ENCODE measurements around the gene CCNY. TPM values are rescaled to one million over a fixed set of nuclear protein-coding genes. Genes with fewer than 3 reads are reported as not detected.

CCNY gene
- total RNA-seq, 1 experiment from 2014 or later, result 53.3 TPM

DNA sequence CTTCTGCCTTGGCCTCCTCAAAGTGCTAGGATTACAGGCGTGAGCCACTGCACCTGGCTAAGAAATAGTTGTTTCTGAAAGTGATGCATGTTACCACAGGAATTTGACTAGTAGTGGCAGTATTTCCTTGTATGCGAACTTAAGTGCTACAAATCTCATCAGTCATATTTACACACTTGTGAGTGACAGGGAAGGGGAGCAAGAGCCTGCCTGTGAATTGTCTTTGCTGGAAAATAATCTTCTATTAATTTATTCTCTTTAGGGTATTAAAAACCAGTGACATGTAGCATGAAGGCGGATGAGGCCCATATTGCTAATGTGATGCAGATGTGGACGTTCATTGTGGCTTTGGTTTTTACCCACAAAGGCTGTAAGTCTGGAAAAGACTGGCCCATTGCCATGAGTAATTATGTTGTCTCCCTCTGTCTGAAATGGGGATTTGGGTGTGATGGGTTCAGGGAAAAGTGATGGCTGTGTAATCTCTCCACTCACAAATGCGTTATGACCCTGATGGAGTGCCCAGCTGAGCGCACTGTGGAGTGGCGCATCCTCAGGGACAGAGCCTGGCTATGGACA is 97.6 kb downstream of the CCNY start:
- ATAC-seq, result no peak
- TF ChIP-seq ZNF671 (CRISPR knock-in tag; IDR thresholded peaks at IDR 0.05) (no peak), OVOL2 (CRISPR knock-in tag; IDR thresholded peaks at IDR 0.05; ENCODE audit: borderline replicate concordance) (no peak), ZNF416 (CRISPR knock-in tag; IDR thresholded peaks at IDR 0.05) (no peak), USF2 (CRISPR knock-in tag; IDR thresholded peaks at IDR 0.05) (no peak), AFF4 (CRISPR knock-in tag; IDR thresholded peaks at IDR 0.05; ENCODE audit: borderline replicate concordance) (no peak), ZBTB43 (CRISPR knock-in tag; IDR thresholded peaks at IDR 0.05) (no peak), TCF7 (CRISPR knock-in tag; IDR thresholded peaks at IDR 0.05; ENCODE audit: low read depth) (no peak), USF1 (CRISPR knock-in tag; IDR thresholded peaks at IDR 0.05) (no peak), ESRRA (CRISPR knock-in tag; IDR thresholded peaks at IDR 0.05; ENCODE audit: borderline replicate concordance) (no peak)
- TF ChIP-seq, protein P1, sequence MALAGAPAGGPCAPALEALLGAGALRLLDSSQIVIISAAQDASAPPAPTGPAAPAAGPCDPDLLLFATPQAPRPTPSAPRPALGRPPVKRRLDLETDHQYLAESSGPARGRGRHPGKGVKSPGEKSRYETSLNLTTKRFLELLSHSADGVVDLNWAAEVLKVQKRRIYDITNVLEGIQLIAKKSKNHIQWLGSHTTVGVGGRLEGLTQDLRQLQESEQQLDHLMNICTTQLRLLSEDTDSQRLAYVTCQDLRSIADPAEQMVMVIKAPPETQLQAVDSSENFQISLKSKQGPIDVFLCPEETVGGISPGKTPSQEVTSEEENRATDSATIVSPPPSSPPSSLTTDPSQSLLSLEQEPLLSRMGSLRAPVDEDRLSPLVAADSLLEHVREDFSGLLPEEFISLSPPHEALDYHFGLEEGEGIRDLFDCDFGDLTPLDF (CRISPR knock-in tag; IDR thresholded peaks at IDR 0.05), result no peak
- TF ChIP-seq, protein P2, sequence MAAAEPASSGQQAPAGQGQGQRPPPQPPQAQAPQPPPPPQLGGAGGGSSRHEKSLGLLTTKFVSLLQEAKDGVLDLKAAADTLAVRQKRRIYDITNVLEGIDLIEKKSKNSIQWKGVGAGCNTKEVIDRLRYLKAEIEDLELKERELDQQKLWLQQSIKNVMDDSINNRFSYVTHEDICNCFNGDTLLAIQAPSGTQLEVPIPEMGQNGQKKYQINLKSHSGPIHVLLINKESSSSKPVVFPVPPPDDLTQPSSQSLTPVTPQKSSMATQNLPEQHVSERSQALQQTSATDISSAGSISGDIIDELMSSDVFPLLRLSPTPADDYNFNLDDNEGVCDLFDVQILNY (CRISPR knock-in tag; IDR thresholded peaks at IDR 0.05), result no peak
- Mint-ChIP-seq H3K36me3 (no peaks in the 10 kb centered on the region), H3K4me3 (no peak overlapping the region), H3K4me1 (peaks cover 21% of the 10 kb centered on the region), H3K27ac (no peak overlapping the region), H3K27me3 (ENCODE audit: low read depth) (no peaks in the 10 kb centered on the region), H3K9me3 (no peaks in the 10 kb centered on the region; the same call in 1 of the 2 replicates)
- CTCF ChIA-PET, result no interaction called here
- DNase-seq (ENCODE audit: low spot score), result no peak
- POLR2A ChIA-PET, result no interaction called here

DNA sequence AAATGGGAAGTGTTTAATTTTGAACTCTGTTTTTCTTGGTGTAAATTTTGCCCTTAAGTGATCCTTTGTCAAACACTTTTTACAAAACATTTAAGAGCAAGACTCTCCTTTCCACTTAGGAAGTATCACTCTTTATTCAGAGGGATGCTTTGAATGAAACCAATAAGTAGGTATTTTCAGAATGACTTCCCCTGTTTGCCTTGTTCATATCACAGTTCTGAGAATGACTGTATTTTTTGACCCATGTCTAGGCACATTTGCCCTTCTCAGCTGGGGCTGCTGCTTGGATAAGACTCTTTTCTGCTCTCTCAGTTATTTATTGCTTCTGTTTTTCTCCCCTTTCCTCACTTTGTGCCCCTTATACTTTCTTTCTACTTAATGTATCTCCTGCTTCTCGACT is 98.2 kb downstream of the CCNY start:
- POLR2A ChIA-PET, result no interaction called here
- Mint-ChIP-seq H3K4me3 (no peak overlapping the region), H3K27me3 (ENCODE audit: low read depth) (no peaks in the 10 kb centered on the region), H3K4me1 (peaks cover 26% of the 10 kb centered on the region), H3K9me3 (no peaks in the 10 kb centered on the region; the same call in 1 of the 2 replicates), H3K27ac (no peak overlapping the region), H3K36me3 (no peaks in the 10 kb centered on the region)
- CTCF ChIA-PET, result no interaction called here
- ATAC-seq (no peak), DNase-seq (ENCODE audit: low spot score) (no peak)
- no peak for TF ChIP-seq ZNF425 (CRISPR knock-in tag; conservative IDR thresholded peaks at IDR 0.05)
- no peak for TF ChIP-seq SMAD4 (CRISPR knock-in tag; IDR thresholded peaks at IDR 0.05)
- TF ChIP-seq, protein P3, sequence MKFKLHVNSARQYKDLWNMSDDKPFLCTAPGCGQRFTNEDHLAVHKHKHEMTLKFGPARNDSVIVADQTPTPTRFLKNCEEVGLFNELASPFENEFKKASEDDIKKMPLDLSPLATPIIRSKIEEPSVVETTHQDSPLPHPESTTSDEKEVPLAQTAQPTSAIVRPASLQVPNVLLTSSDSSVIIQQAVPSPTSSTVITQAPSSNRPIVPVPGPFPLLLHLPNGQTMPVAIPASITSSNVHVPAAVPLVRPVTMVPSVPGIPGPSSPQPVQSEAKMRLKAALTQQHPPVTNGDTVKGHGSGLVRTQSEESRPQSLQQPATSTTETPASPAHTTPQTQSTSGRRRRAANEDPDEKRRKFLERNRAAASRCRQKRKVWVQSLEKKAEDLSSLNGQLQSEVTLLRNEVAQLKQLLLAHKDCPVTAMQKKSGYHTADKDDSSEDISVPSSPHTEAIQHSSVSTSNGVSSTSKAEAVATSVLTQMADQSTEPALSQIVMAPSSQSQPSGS (CRISPR knock-in tag; IDR thresholded peaks at IDR 0.05; ENCODE audit: borderline replicate concordance, low read depth), result no peak
- TF ChIP-seq STAT6 (CRISPR knock-in tag; conservative IDR thresholded peaks at IDR 0.05; ENCODE audit: low read depth), result no peak
- TF ChIP-seq, protein P1 (CRISPR knock-in tag; IDR thresholded peaks at IDR 0.05), result no peak
- no peak for TF ChIP-seq SOX15 (CRISPR knock-in tag; IDR thresholded peaks at IDR 0.05)

Measured in WTC11 (cell line).